ENCODE measurements around the gene ALG3.

DNA sequence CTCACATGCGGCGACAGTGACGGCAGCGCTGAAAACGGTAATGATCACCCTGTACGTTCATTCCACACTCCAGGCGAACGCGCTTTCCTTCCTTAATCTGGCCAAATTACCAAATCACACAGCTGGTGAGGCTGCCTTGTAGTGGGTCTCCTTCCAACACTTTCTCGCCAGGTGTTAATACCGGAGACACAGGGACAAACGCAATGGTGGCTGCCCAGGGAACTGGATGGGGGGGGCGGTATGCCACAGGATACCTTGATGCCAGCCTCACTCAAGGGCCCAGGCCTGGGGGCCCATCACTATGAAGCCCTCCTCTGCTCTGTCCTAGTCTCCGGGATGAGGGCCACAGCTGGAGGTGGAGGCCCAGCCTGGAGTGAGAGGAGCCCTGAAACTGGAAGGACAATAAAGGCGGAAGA, 14.0 kb upstream of the ALG3 start:
- TF ChIP-seq, protein P1, sequence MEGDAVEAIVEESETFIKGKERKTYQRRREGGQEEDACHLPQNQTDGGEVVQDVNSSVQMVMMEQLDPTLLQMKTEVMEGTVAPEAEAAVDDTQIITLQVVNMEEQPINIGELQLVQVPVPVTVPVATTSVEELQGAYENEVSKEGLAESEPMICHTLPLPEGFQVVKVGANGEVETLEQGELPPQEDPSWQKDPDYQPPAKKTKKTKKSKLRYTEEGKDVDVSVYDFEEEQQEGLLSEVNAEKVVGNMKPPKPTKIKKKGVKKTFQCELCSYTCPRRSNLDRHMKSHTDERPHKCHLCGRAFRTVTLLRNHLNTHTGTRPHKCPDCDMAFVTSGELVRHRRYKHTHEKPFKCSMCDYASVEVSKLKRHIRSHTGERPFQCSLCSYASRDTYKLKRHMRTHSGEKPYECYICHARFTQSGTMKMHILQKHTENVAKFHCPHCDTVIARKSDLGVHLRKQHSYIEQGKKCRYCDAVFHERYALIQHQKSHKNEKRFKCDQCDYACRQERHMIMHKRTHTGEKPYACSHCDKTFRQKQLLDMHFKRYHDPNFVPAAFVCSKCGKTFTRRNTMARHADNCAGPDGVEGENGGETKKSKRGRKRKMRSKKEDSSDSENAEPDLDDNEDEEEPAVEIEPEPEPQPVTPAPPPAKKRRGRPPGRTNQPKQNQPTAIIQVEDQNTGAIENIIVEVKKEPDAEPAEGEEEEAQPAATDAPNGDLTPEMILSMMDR (IDR thresholded peaks at IDR 0.05), result no peak
- no peak for TF ChIP-seq ZFX (IDR thresholded peaks at IDR 0.05; ENCODE audit: borderline replicate concordance)
